H1 (cell line): Measurements from ENCODE around the gene PRPS1. TPM values are rescaled to one million over a fixed set of nuclear protein-coding genes. Genes with fewer than 3 reads are reported as not detected.

Source experiments
- ASH2L ChIP-seq: fragments of 200-600, 300-600 bp; sonication (generic); IDR thresholded peaks from one replicate; pipeline ENCODE4 v1.7.1; 2017; ENCODE audit warnings: low read length
- CBX8 ChIP-seq: fragments of 300-800, 300-1000 bp; sonication (generic); IDR thresholded peaks from 2 replicates; pipeline ENCODE4 v1.7.1; 2016; ENCODE audit warnings: low read depth, low read length, borderline replicate concordance
- CEBPB ChIP-seq: IDR thresholded peaks from 2 replicates; pipeline ENCODE4 v1.6.1; 2012; ENCODE audit warnings: low read depth, low read length
- CHD7 ChIP-seq: fragments of 300-600 bp; sonication (generic); IDR thresholded peaks from 2 replicates; pipeline ENCODE4 v1.7.1; 2012; ENCODE audit warnings: low read length, moderate library complexity, mild to moderate bottlenecking, inconsistent platforms; ENCODE audit not compliant: insufficient replicate concordance
- SAP30 ChIP-seq: fragments of 300-600 bp; sonication (generic); IDR thresholded peaks from 2 replicates; pipeline ENCODE4 v1.7.1; 2012; ENCODE audit warnings: low read length, moderate library complexity, mild to moderate bottlenecking, inconsistent platforms; ENCODE audit not compliant: insufficient read depth, insufficient replicate concordance
- SIX5 ChIP-seq: IDR thresholded peaks from 2 replicates; pipeline ENCODE4 v1.6.1; 2011; ENCODE audit warnings: mild to moderate bottlenecking, low read depth, low read length
- SP4 ChIP-seq: IDR thresholded peaks from 2 replicates; pipeline ENCODE4 v1.6.1; 2012; ENCODE audit warnings: low read length, inconsistent platforms
- ZNF274 ChIP-seq: IDR thresholded peaks from 2 replicates; pipeline ENCODE4 v1.7.0; 2012; ENCODE audit warnings: low read length, borderline replicate concordance; ENCODE audit errors: extremely low read depth
- polyA plus RNA-seq, 7 experiments: library from polyadenylated mRNA; depleted of rRNA in 3 of 7; stranded (reverse) in 5 of 7; unstranded in 2 of 7; fragments of >200 nt in 5 of 7; fragments of 200-250 nt in 2 of 7; gene quantifications; 1 replicate in 5 of 7; 2 replicates in 1 of 7; 4 replicates in 1 of 7; pipeline versions ENCODE4 v1.2.1 to v1.2.3, GENCODE V29; 2011 to 2013; ENCODE audit warnings: missing spikeins in 2 of 7, mixed read lengths in 2 of 7
- total RNA-seq: library from RNA; stranded (reverse); fragmentation: NEBNext Ultra II Directional; extraction: Animal tissue kit (Norgen Biotek cat#: 25700); gene quantifications from 2 replicates; pipeline ENCODE4 v1.2.1, GENCODE V29; 2021

PRPS1 gene
- total and polyA plus RNA-seq, 2 of the 8 experiments (the other 6 are each of a cell fraction or from before 2014, with no cell fraction given): 90.1 to 110 TPM

- TF ChIP-seq CHD7 (no peak), ASH2L (no peak), ZNF274 (no peak), SAP30 (no peak), SP4 (no peak), CEBPB (no peak), CBX8 (no peak), SIX5 (no peak)
Observed at GRCh38 chrX:107597264-107597663, 31.0 kb upstream of the PRPS1 start (continued).
